Adrenal gland (tissue), 5 donors: ENCODE measurements around the gene GDF10.

Experiments
- POLR2A ChIP-seq, 2 donors: fragments of 450-650 bp; IDR thresholded peaks; one replicate each; pipeline ENCODE4 v1.6.1; 2017; ENCODE audit warnings: antibody characterized with exemption in 2 of 2, mild to moderate bottlenecking in 2 of 2, moderate library complexity in 1 of 2
- TF ChIP-seq, protein P1 (sequence below), 6 experiments: fragments of 450-650 bp in 4 of 6; fragments of 200-600 bp in 2 of 6; sonication (generic) in 1 of 6; IDR thresholded peaks; 1 replicate in 5 of 6; 2 replicates in 1 of 6; pipeline versions ENCODE4 v1.5.1 to v1.8.0; 2016 to 2021; ENCODE audit warnings: antibody characterized with exemption in 6 of 6, mild to moderate bottlenecking in 2 of 6, moderate library complexity in 1 of 6
- donor health status: DM: no; HTN: no; CAD: no.

DNA sequence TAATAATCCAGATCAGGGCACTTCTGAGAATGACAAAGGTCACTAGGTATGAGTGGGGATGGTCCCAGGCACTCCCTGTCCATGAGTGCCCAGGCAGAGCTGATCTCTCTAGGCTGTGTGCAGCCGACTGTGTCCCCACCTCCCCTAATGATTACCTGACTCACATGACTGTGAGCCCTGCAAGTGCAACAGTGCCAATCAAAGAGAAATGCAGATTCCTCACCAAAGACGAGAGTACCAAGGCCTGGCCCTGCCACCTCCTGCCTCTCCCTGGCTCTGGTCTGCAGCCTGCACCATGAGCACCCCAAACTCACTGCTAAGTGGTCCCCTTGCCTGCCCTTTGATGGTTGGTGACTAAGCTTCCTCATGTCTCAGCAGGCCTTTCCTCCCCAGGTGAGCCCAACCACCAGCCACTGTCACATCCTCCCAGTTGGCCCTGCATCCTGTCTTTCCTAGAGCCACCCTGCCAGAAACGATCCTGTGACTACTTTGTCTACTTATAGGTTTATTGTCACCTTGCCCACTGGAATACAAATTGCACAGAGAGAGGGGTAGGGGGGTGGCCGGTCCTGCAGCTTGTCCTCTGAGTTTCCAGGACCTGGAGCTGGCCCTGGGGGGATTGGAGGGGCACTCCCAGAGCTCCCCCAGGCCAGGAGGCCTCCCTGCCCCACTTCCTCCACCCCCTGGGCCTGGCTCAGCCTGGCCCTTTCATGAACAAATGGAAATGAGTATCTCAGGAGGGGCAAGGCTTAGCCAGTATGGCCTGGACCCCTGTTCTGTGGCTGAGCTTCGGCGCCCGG is 22.4 kb upstream of the GDF10 start:
- TF ChIP-seq, protein P1, sequence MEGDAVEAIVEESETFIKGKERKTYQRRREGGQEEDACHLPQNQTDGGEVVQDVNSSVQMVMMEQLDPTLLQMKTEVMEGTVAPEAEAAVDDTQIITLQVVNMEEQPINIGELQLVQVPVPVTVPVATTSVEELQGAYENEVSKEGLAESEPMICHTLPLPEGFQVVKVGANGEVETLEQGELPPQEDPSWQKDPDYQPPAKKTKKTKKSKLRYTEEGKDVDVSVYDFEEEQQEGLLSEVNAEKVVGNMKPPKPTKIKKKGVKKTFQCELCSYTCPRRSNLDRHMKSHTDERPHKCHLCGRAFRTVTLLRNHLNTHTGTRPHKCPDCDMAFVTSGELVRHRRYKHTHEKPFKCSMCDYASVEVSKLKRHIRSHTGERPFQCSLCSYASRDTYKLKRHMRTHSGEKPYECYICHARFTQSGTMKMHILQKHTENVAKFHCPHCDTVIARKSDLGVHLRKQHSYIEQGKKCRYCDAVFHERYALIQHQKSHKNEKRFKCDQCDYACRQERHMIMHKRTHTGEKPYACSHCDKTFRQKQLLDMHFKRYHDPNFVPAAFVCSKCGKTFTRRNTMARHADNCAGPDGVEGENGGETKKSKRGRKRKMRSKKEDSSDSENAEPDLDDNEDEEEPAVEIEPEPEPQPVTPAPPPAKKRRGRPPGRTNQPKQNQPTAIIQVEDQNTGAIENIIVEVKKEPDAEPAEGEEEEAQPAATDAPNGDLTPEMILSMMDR (IDR thresholded peaks at IDR 0.05) = no peak
- TF ChIP-seq POLR2A (IDR thresholded peaks at IDR 0.05) = no peak
